GM12891 (cell line): Measurements from ENCODE around the gene MLH1.

Source experiments
- POLR2A ChIP-seq: IDR thresholded peaks from 2 replicates; pipeline ENCODE4 v1.6.1; 2011; ENCODE audit warnings: low read depth, low read length, control low read depth
- POLR2AphosphoS5 ChIP-seq: IDR thresholded peaks from 2 replicates; pipeline ENCODE4 v1.6.1; 2011; ENCODE audit warnings: low read depth, low read length, control low read depth
- POU2F2 ChIP-seq: IDR thresholded peaks from 2 replicates; pipeline ENCODE4 v1.6.1; 2011; ENCODE audit warnings: low read depth, mild to moderate bottlenecking, control low read depth, low read length, moderate library complexity
- SPI1 ChIP-seq: IDR thresholded peaks from 2 replicates; pipeline ENCODE4 v1.6.1; 2011; ENCODE audit warnings: low read depth, low read length, control low read depth
- TAF1 ChIP-seq: IDR thresholded peaks from 2 replicates; pipeline ENCODE4 v1.6.1; 2011; ENCODE audit warnings: low read depth, low read length, control low read depth

DNA sequence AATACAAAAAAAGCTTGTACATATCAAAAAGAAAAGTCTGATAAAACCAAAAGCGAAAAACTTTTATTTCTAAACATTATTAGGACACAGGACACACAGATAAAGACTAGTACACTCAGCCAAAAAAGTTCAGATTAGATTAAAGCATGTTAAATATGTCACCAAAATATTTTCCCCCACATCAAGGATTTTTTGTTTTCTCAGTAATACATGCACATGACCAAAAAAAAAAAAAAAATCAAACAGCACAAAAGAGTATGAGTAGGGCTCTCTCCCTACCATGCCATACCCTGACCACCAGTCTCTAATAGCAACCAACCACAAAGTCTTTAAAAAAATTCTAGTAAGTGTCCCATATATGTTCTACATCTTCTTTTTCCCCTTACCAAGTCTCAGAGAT lies 103.7 kb downstream of the MLH1 start:
- TF ChIP-seq POLR2AphosphoS5, result no peak
- TF ChIP-seq POLR2A, result no peak
- TF ChIP-seq POU2F2, result no peak
- TF ChIP-seq SPI1, result no peak
- no peak for TF ChIP-seq TAF1
